ENCODE data around the gene SLC6A1.

SLC6A1 gene

GRCh38 chr3:10993729-10994065 lies 1.1 kb downstream of the SLC6A1 start:
- no peak overlapping the region for H3K27ac ChIP-seq (ENCODE audit: low read depth, low read length, poor library complexity, severe bottlenecking)

DNA sequence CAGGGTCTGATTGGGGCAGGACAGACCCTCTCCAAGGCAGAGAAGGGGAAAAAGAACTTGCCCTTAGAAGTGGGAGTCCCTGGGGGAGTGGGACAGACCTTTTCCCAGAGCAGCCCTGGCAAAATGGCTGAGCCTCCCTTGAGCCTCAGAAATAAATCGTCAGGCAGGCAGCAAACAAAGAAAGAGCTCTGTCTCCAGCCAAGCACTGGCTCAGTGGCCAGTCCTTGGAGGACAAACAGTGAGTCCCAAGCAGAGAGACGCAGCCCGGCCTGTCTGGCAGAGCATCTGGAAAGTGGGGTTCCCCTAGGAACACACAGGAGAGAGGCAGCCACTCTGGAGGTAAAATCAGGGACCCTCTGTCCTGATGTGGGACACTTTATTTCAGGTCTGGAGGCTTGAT lies 1.8 kb downstream of the SLC6A1 start:
- Histone ChIP-seq H3K4me3 (ENCODE audit: low read depth, low read length, poor library complexity, severe bottlenecking) (no peak overlapping the region), H4K20me1 (ENCODE audit: insufficient read depth, low read length) (no peaks in the 10 kb centered on the region), H3K36me3 (ENCODE audit: insufficient read depth, low read length) (no peaks in the 10 kb centered on the region), H3K27ac (ENCODE audit: low read depth, low read length, poor library complexity, severe bottlenecking) (no peak overlapping the region), H3F3A (ENCODE audit: insufficient read depth, low read length) (no peaks in the 10 kb centered on the region), H2AFZ (ENCODE audit: low read length) (no peak overlapping the region), H3K9me2 (ENCODE audit: low read depth, low read length) (no peaks in the 10 kb centered on the region), H3K79me2 (ENCODE audit: insufficient read depth, low read length) (no peaks in the 10 kb centered on the region), H3K9me3 (ENCODE audit: low read length) (no peaks in the 10 kb centered on the region), H3K27me3 (ENCODE audit: insufficient read depth, low read length) (no peaks in the 10 kb centered on the region), H3K9ac (ENCODE audit: low read length) (no peak overlapping the region), H3K4me2 (ENCODE audit: low read length) (no peak overlapping the region), H3K4me1 (ENCODE audit: insufficient read depth, low read length, severe bottlenecking) (no peaks in the 10 kb centered on the region)
- TF ChIP-seq CTCF (IDR thresholded peaks at IDR 0.05; ENCODE audit: low read length) (no peak), EZH2 (IDR thresholded peaks at IDR 0.05; ENCODE audit: borderline replicate concordance, low read length) (no peak)

More at GRCh38 chr3:10993729-10994065, 1.1 kb downstream of the SLC6A1 start:
- no peak overlapping the region for H3K9ac ChIP-seq (ENCODE audit: low read length)
- H3K4me3 ChIP-seq (ENCODE audit: low read depth, low read length, poor library complexity, severe bottlenecking): no peak overlapping the region
- TF ChIP-seq CTCF (IDR thresholded peaks at IDR 0.05; ENCODE audit: low read length) (no peak), EZH2 (IDR thresholded peaks at IDR 0.05; ENCODE audit: borderline replicate concordance, low read length) (no peak)
- no peak overlapping the region for H2AFZ ChIP-seq (ENCODE audit: low read length)
- H3F3A ChIP-seq (ENCODE audit: insufficient read depth, low read length): no peaks in the 10 kb centered on the region
- H3K27me3 ChIP-seq (ENCODE audit: insufficient read depth, low read length): no peaks in the 10 kb centered on the region
- H3K9me3 ChIP-seq (ENCODE audit: low read length): no peaks in the 10 kb centered on the region
- no peaks in the 10 kb centered on the region for H3K9me2 ChIP-seq (ENCODE audit: low read depth, low read length)
- no peaks in the 10 kb centered on the region for H4K20me1 ChIP-seq (ENCODE audit: insufficient read depth, low read length)
- H3K4me1 ChIP-seq (ENCODE audit: insufficient read depth, low read length, severe bottlenecking): no peaks in the 10 kb centered on the region
- H3K36me3 ChIP-seq (ENCODE audit: insufficient read depth, low read length): no peaks in the 10 kb centered on the region
- no peak overlapping the region for H3K4me2 ChIP-seq (ENCODE audit: low read length)
- no peaks in the 10 kb centered on the region for H3K79me2 ChIP-seq (ENCODE audit: insufficient read depth, low read length)

- Histone ChIP-seq H2AFZ (ENCODE audit: low read length) (no peak overlapping the region), H3K9ac (ENCODE audit: low read length) (no peak overlapping the region), H4K20me1 (ENCODE audit: insufficient read depth, low read length) (no peaks in the 10 kb centered on the region), H3K9me2 (ENCODE audit: low read depth, low read length) (no peaks in the 10 kb centered on the region), H3K36me3 (ENCODE audit: insufficient read depth, low read length) (no peaks in the 10 kb centered on the region), H3K27ac (ENCODE audit: low read depth, low read length, poor library complexity, severe bottlenecking) (no peak overlapping the region), H3K79me2 (ENCODE audit: insufficient read depth, low read length) (no peaks in the 10 kb centered on the region), H3K9me3 (ENCODE audit: low read length) (no peaks in the 10 kb centered on the region), H3F3A (ENCODE audit: insufficient read depth, low read length) (no peaks in the 10 kb centered on the region), H3K4me1 (ENCODE audit: insufficient read depth, low read length, severe bottlenecking) (no peaks in the 10 kb centered on the region), H3K4me2 (ENCODE audit: low read length) (no peak overlapping the region), H3K27me3 (ENCODE audit: insufficient read depth, low read length) (no peaks in the 10 kb centered on the region), H3K4me3 (ENCODE audit: low read depth, low read length, poor library complexity, severe bottlenecking) (no peak overlapping the region)
- TF ChIP-seq EZH2 (IDR thresholded peaks at IDR 0.05; ENCODE audit: borderline replicate concordance, low read length) (no peak), CTCF (IDR thresholded peaks at IDR 0.05; ENCODE audit: low read length) (no peak)
Observed at GRCh38 chr3:10995871-10996270, 3.3 kb downstream of the SLC6A1 start.

All from OCI-LY1 (cell line).